ENCODE results near the gene MMRN2.
"Not testable (repeated sequence)": the region's sequence is repeated elsewhere in the genome, so short reads cannot be mapped to it uniquely, and the experiment has no call there.

MMRN2 gene

GRCh38 chr10:86957471-86958115 is at the start of gene MMRN2:
Gene MMRN2 (minus strand): TSS chr10:86957615. CDS start chr10:86957541, 74 bp downstream.
- no peak for DNase-seq (ENCODE audit: low read depth, low spot score)

GRCh38 chr10:87007124-87007523 is 49.7 kb upstream of the MMRN2 start:
- not testable (repeated sequence) for DNase-seq (ENCODE audit: low read depth, low spot score)

- no peak for DNase-seq (ENCODE audit: low read depth, low spot score)
Measured at GRCh38 chr10:87000491-87000890, 43.1 kb upstream of the MMRN2 start.

DNA sequence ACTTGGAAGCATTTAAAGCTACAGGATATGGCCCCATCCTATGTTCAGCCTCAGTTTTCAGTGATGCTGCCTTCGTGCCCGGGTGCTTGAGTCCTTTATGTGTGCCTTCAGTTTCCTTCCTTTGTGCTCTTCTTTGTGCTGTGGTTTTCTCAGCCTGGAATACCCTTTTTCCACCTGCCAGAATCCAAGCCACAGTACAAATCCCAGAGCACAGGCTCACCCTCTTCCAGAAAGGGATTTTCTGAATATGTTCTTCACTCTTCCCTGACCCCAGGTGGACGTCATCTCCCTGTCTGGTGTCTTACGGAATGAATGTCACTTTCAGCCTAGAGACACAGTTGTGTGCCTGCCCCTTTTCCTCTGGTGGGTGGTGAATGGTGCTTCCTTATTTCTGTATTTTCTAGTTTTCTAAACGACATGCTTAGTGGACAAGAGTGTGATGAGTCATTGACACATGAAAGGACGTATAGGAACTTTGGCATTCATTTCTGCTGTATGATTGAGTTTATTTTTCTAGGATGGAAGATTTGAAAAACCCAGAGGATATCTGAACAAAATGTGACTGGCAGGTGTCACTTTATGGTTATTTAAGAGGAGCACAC is 42.5 kb upstream of the MMRN2 start:
- DNase-seq (ENCODE audit: low read depth, low spot score): not testable (repeated sequence)

DNA sequence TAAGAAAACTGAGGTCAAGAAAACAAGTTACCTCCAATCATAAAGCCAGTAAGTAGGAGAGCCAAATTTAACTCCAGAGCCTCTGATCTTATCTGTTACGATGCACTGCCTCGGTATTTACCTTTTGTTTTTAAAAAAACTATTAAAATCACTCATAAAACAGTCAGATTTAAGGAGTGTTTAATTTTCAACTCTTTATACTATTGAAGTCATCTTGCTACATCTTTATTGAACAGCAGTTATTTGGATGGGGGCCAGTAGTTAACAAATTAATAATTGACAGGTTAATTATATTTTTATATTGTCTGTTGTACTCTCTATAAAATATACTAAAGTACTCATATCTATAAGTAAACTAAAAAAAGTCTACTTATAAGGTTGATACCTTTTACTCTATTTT is 35.5 kb upstream of the MMRN2 start:
- no peak for DNase-seq (ENCODE audit: low read depth, low spot score)

DNA sequence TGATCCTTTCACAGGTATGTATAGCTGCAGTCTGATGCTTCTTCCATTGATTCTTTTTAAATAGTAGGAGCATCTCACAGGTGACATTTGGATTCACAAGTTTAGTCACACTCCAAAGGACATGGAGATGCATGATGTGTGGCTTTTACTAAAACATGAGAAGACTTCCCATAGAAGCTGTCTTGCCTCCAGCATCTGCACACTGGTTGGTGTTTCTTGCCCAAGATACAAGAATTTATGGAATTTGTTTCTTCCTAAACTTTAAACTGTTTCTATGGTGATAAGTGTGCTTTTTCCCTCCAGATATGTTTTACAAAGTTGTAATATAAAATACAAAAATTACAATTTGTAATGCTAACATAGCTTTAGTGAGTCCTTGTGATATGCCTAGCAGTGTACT is 35.0 kb upstream of the MMRN2 start:
- DNase-seq (ENCODE audit: low read depth, low spot score): no peak

- DNase-seq (ENCODE audit: low read depth, low spot score): not testable (repeated sequence)
Measured at GRCh38 chr10:86991362-86991761, 33.9 kb upstream of the MMRN2 start.

GRCh38 chr10:86988520-86988919 is 31.1 kb upstream of the MMRN2 start:
- DNase-seq (ENCODE audit: low read depth, low spot score): no peak

DNA sequence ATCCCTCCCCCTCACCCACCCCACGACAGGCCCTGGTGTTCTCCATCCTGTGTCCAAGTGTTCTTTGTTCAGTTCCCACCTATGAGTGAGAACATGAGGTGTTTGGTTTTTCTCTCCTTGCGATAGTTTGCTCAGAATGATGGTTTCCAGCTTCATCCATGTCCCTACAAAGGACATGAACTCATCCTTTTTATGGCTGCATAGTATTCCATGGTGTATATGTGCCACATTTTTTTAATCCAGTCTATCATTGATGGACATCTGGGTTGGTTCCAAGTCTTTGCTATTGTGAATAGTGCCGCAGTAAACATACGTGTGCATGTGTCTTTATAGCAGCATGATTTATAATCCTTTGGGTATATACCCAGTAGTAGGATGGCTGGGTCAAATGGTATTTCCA is 27.1 kb upstream of the MMRN2 start:
- not testable (repeated sequence) for DNase-seq (ENCODE audit: low read depth, low spot score)

- DNase-seq (ENCODE audit: low read depth, low spot score): no peak
Measured at GRCh38 chr10:86981716-86982115, 24.3 kb upstream of the MMRN2 start.

GRCh38 chr10:86981020-86981419 is 23.6 kb upstream of the MMRN2 start:
- not testable (repeated sequence) for DNase-seq (ENCODE audit: low read depth, low spot score)

DNA sequence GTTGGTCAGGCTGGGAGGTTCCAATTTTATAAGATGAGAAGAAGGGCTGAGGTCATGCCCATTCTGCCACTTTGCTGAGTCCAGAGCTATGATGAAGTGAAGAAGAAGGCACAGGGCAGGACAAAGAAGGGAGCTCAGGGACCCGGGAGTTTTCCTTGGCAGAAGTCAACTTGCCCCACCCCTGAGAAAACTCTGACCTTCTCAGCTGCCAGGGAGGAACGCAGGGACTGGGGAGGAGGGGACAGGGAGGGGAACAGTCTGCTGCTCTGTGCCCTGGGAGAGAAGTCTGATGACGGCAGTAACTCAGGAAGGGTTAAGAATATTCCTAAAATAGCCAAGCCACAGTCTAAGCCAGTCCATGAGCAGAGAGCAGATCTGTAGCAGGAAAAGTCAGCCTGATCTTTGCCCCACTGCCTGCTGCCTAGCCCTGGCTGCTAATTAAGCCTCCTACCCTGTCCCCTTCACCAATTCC is 22.6 kb upstream of the MMRN2 start:
- DNase-seq (ENCODE audit: low read depth, low spot score): no peak

DNA sequence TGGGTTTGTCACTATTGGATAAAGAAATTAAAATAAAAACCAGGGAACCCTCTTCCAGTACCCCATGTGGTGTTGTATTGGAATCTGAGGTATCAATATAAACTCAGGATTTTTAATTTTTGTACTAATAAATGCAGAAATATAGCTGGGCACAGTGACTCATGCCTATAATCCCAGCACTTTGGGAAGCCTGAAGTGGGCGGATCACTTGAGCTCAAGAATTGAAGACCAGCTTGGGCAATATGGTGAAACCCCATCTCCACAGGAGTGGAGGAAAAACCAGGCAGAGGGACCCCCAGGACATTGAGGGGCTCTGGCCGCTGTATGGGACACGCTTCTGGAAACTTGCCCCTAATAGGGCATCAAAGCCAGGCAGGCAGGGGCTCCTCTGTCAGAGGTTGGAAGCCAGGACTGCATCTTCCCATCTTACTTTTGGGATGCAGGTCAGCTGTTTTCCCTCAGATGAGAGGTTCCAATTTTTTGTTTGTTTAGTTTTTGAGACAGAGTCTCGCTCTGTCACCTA is 21.9 kb upstream of the MMRN2 start:
- no peak for DNase-seq (ENCODE audit: low read depth, low spot score)

DNA sequence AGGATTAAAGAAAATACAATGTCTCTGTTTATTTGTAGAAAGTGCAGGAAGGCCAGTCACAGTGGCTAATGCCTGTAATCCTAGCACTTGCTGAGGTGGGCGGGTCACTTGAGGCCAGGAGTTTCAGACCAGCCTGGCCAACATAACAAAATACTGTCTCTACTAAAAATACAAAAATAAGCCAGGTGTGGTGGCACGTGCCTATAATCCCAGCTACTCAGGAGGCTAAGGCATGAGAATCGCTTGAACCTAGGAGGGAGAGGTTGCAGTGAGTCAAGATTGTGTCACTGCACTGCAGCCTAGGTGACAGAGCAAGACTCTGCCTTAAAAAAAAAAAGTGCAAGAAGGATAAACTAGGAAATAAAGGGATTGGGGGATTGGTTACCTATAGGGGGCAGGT is 21.0 kb upstream of the MMRN2 start:
- DNase-seq (ENCODE audit: low read depth, low spot score): not testable (repeated sequence)

GRCh38 chr10:86976362-86977056 is 19.1 kb upstream of the MMRN2 start:
- no peak for DNase-seq (ENCODE audit: low read depth, low spot score)

DNA sequence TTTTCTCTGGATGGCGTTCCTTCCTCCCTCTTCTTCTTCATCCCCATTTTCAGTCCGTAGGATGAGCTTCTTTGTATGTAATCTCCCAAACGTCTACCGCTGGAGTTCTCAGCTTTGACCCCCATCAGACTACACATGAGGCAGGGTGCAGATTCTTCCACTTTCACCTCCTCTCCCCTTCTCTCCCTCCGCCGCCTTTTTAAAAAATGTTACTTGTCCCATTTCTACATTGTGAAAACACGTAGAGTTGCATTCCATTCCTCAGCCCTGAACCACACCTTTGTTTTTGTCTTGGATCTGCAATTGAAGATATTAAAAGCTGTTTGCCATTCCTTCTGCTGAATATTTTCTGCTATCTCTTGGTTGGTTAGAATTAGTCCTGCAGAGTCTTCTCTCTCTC is 17.1 kb upstream of the MMRN2 start:
- DNase-seq (ENCODE audit: low read depth, low spot score): no peak

DNA sequence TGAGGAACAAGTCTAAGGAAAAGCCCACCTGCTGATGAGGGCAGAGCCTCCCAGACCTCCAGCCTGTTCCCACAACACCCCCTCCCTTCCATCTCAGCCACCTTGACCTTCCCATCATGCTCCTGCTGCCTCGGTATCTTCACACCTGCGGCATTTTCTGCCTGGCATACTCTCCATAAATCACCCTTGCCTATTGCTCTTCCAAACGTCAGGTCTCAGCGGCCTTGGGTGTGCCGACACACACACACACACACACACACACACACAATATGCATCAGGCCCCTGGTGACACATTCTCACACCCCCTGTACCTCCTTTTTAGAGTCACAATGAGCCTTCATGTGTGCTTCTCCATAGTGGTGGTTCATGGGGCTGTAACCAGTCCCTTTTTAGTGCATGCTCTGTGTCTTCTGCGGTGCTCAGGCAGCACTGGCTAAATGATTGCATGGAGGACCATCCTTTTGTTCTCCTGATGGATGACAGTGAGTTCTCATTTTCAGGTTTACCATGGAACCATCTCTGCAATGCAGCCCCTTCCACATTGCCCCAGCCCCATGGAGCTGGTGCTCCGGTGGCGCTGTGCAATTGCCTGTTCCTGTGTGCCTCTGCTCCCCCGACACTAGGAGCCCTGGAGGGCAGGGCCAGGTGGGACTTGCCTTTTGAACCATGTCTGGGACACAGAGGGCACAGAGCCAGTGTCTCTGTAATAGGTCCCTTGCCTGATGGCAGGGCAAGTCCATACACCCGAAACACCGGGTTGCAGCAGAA is 15.4 kb upstream of the MMRN2 start:
- no peak for DNase-seq (ENCODE audit: low read depth, low spot score)

DNA sequence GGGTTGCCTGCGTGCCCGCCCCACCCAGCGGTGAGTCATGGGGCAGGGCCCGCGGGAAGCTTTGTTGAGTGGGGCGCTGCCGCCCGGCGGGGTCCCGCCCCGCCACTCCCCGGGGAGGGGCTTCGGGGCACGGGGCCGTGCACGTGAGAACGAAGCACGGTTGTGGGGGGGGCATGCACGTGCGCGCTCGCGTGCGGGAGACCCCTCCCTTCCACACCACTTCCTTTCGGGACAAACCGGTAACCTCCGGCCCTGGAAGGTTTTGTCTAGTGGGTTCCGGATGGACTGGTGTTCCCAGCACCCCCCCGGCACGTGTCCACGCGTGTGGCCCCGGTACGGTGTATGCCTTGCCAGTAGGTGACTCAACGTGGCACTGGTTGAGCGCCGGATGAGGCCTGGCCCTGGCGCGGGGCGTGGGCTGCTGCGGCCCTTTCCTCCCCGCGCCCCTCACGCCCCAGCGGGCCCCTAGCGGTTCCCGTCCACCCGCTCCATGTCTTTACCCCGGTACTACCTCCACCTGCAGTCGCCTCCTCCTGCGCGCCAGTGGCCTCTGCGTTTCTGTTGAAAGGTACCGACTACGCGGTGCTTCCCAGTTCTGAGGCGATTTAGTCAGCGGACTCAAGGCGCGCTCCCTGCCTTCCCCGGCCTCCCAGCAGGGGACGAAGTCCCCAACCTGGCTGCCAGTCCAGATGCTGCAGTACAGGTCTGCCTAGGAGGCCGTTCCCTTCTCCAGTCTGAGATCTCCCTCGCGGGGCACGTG is 14.0 kb upstream of the MMRN2 start:
- DNase-seq (ENCODE audit: low read depth, low spot score): no peak

DNA sequence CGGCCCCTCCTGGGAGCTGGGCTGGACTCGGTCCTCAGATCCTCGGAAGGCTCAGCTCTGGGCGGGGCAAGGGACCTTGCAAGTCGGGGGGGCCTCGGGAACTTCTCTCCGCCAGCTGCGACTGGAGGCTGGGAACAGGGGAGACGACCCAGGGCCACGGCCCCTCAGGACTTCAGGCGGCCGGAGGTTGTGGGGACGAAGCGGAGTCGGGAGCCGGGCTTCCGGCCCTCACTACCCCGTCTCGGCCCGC is 13.5 kb upstream of the MMRN2 start:
- no peak for DNase-seq (ENCODE audit: low read depth, low spot score)

DNA sequence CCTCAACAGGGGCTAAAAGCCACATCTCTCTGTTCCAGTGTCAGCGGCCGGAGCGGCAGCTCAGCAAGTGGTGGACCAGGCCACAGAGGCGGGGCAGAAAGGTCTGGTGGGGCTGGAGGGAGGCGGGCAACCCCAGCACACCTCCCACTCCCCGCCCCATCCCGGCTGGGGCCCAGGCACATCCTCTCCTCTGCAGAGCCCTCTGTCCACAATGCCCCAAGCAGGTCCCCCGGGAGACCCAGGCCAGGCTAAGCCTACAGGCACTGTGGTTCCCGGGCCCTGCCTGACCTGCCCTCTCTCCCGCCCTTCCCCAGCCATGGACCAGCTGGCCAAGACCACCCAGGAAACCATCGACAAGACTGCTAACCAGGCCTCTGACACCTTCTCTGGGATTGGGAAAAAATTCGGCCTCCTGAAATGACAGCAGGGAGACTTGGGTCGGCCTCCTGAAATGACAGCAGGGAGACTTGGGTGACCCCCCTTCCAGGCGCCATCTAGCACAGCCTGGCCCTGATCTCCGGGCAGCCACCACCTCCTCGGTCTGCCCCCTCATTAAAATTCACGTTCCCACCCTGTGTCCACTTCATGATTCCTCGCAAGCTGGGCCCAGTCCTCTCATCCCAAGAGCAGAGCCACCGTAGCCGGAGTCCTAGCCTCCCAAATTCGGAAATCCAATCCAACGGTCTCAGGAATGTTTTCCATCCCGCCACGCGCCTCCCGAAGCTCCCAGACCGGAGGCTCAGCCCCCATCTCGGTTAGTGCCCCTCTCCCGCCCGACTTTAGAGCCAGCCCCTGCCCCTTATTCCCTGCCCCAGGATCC is 13.0 kb upstream of the MMRN2 start:
- no peak for DNase-seq (ENCODE audit: low read depth, low spot score)

All from smooth muscle cell of the brain vasculature (primary cell).